Brain microvascular endothelial cell (primary cell): ENCODE data around the gene GREB1.

ENCODE experiments used
- DNase-seq: peaks from one replicate; pipeline ENCODE4 v3.0.0-alpha.2; 2020
- H3K27ac ChIP-seq: fragments of 250-450 bp; sonication (Bioruptor Pico); 2 replicates; pipeline ENCODE4 v1.5.1; 2020; ENCODE audit warnings: mild to moderate bottlenecking, moderate library complexity
- H3K27me3 ChIP-seq: fragments of 250-450 bp; sonication (Bioruptor Pico); replicated peaks from 2 replicates; pipeline ENCODE4 v1.5.1; 2020; ENCODE audit warnings: mild to moderate bottlenecking
- H3K36me3 ChIP-seq: fragments of 250-450 bp; sonication (Bioruptor Pico); replicated peaks from 2 replicates; pipeline ENCODE4 v1.5.1; 2020; ENCODE audit warnings: mild to moderate bottlenecking
- H3K4me3 ChIP-seq: 2 replicates; pipeline ENCODE4 v1.5.1; 2011; ENCODE audit warnings: low read depth, mild to moderate bottlenecking, control low read depth, low read length, moderate library complexity
- in situ Hi-C: cut with HindIII; loops from 2 replicates; pipeline ENCODE4 v1.10.0; 2017; ENCODE audit warnings: low sequenced_read_pairs, low pct_ligation_motif_present
- TF ChIP-seq, protein P1 (sequence below): IDR thresholded peaks from 2 replicates; pipeline ENCODE4 v1.5.1; 2011; ENCODE audit warnings: low read depth, mild to moderate bottlenecking, moderate library complexity, low read length, control low read depth, inconsistent platforms; ENCODE audit errors: missing control alignments

Gene GREB1

DNA sequence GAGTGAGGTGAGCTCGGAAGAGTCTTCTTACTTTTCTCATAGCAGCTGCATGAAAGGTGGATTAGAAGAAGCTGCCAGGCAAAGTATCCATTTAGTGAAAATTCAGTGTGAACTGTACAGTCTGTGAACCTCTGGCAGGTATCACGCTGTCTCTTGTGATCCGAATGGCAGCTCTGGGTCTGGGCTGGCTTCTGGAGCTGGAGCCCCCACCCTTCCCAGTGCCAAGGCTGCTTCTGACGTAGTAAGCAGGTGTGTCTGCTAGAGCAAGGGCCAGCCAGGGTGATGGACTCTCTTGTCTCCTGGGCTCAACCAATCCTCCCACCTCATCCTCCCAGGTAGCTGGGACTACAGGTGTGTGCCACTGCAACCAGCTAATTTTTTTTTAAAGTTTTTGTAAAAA is 150.1 kb downstream of the GREB1 start:
- no peaks in the 10 kb centered on the region for H3K36me3 ChIP-seq
- TF ChIP-seq, protein P1, sequence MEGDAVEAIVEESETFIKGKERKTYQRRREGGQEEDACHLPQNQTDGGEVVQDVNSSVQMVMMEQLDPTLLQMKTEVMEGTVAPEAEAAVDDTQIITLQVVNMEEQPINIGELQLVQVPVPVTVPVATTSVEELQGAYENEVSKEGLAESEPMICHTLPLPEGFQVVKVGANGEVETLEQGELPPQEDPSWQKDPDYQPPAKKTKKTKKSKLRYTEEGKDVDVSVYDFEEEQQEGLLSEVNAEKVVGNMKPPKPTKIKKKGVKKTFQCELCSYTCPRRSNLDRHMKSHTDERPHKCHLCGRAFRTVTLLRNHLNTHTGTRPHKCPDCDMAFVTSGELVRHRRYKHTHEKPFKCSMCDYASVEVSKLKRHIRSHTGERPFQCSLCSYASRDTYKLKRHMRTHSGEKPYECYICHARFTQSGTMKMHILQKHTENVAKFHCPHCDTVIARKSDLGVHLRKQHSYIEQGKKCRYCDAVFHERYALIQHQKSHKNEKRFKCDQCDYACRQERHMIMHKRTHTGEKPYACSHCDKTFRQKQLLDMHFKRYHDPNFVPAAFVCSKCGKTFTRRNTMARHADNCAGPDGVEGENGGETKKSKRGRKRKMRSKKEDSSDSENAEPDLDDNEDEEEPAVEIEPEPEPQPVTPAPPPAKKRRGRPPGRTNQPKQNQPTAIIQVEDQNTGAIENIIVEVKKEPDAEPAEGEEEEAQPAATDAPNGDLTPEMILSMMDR, result no peak
- H3K27ac ChIP-seq, result no peak overlapping the region
- DNase-seq, result no peak
- H3K27me3 ChIP-seq, result peaks cover 13% of the 10 kb centered on the region
- in situ Hi-C loops, result no loop called here
- H3K4me3 ChIP-seq, result no peak overlapping the region

GRCh38 chr2:11684894-11685460 is 151.1 kb downstream of the GREB1 start:
- Histone ChIP-seq H3K27ac (no peak overlapping the region), H3K27me3 (peaks cover 7% of the 10 kb centered on the region)
- no peak for DNase-seq

GRCh38 chr2:11685906-11686470 is 152.1 kb downstream of the GREB1 start:
- Histone ChIP-seq H3K27ac (no peak overlapping the region), H3K4me3 (no peak overlapping the region), H3K36me3 (no peaks in the 10 kb centered on the region), H3K27me3 (peaks cover 7% of the 10 kb centered on the region)
- TF ChIP-seq, protein P1, result no peak
- in situ Hi-C loops, result no loop called here
- DNase-seq, result no peak

More at GRCh38 chr2:11684894-11685460, 151.1 kb downstream of the GREB1 start:
- in situ Hi-C loops, result no loop called here
- no peaks in the 10 kb centered on the region for H3K36me3 ChIP-seq
- TF ChIP-seq, protein P1, result no peak
- no peak overlapping the region for H3K4me3 ChIP-seq

DNA sequence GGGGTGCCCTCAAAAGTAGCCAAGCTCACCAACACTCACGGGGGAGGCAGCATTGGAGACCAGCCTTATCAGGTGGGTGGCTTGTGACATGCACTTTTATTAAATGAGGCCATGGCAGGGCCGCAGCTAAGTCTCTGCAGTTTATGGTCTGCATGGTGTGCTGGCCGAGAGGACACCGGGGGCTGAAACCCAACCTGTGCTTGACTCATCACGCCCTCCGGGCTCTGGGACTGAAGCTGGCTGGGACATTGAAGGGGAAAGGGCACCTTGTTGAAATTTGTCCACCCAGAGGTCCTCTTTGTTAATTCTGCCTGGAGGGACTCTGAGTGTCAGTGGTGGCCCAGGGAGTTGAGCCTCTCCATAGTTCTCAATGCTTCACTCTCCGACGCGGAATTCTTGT is 153.9 kb downstream of the GREB1 start:
- in situ Hi-C loops, result no loop called here
- TF ChIP-seq, protein P1, result no peak
- H3K27me3 ChIP-seq, result peaks cover 7% of the 10 kb centered on the region
- H3K27ac ChIP-seq, result no peak overlapping the region
- no peak for DNase-seq
- no peaks in the 10 kb centered on the region for H3K36me3 ChIP-seq
- H3K4me3 ChIP-seq, result no peak overlapping the region

- peak; percentile 80 for DNase-seq
- Histone ChIP-seq H3K27me3 (peaks cover 7% of the 10 kb centered on the region), H3K4me3 (peak overlapping the region; percentile 31), H3K36me3 (no peaks in the 10 kb centered on the region), H3K27ac (no peak overlapping the region)
- TF ChIP-seq, protein P1, result peak; percentile 93
- in situ Hi-C loops, result no loop called here
Measured at GRCh38 chr2:11688222-11689069, 154.6 kb downstream of the GREB1 start.
